NCI-H2081 treated with DMSO at 0.1 percent for 48 hours (cell line): ENCODE results near the gene RNF121.

ENCODE experiments used
- DNase-seq: peaks from one replicate; lab custom pipeline; 2025; lab: John Stamatoyannopoulos, UW

The RNF121 gene

GRCh38 chr11:71935338-71935925, 6.6 kb downstream of the RNF121 start:
- no peak for DNase-seq

DNA sequence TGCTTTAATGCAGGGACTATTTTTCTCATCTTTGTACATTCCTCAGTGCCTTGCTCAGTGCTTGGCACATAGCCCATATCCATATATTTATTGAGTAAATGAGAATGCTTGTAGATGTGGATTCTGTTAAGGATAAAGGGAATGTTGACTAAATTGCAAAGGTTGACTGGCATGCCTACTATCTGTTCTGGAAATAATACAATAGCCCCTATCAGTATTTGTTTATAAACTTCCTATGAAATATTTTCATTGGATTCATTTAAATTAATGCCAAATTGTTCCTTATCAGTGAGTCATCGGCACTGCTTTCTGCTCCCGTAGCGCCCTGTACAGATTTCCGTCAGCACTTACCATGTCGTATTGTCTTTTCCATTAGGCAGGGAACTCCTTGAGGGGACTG, 8.0 kb downstream of the RNF121 start:
- DNase-seq: no peak

DNA sequence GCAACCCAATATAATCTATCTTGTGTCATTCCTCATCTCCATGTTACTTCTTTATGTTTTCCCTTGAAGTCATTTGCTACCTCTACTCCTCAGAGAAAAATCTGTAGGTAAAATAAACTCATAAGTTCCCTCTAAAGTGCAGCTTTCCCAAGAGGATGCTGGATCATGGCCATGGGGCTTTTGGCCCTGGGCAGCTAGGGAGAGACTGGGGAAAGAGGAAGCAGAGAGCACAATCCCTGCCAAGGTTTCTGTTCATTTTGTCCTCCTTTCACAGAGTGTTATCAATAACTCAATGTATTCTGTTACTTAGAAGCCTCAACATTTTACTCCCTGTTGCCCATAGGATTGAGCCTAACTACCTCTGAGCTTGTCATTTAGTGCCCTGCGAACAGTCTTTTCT, 9.0 kb downstream of the RNF121 start:
- no peak for DNase-seq

GRCh38 chr11:71940561-71941219, 11.8 kb downstream of the RNF121 start:
- DNase-seq: no peak

- DNase-seq: no peak
Observed at GRCh38 chr11:71946144-71946571, 17.3 kb downstream of the RNF121 start.

DNA sequence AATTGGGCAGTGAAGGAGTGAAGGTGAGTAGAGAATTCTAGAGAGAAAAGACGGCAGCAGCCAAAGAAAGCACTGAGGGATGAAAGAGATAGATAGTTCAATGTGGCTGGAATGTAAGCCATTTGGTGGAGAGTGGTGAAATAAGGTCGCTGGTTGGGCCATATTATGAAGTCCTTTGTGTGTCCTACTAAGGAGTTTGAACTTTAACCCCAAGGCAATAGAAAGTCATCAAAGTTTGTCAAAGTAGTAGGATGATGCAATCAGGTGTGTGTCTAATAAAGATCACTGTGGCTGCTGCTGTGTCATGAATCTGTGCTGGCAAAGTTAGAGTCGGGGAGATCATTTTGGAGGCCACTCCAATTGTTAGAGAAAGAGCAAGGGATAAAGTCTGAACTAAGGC, 18.7 kb downstream of the RNF121 start:
- DNase-seq: no peak

DNA sequence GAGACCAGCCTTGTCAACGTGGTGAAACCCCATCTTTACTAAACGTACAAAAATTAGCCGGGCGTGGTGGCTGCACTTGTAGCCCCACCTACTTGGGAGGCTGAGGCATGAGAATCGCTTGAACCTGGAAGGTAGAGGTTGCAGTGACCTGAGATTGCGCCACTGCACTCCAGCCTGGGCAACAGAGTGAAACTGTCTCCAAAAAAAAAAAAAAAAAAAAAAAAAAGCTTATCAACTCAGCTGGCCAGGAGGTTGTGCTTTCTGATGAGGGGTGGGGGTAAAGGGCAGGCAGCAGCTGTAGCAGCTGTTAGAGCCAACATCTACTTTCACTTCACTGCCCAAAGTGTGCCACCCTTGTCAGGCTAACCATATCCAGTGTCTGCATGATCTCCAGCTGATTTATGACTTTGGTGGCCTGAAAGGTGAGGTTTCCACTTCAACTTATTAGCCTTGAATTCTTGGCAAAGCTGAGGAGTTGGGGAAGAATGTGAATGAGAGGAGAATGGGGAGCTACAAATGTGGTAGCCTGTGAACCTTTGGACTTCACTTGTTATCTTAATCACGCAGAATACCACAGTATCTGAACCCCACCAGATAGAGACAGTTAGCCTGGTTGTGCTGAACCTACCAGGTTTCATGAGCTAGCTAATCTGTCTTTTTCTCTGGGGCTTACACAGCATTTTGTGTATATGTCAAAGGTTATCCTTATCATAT, 19.6 kb downstream of the RNF121 start:
- no peak for DNase-seq

DNA sequence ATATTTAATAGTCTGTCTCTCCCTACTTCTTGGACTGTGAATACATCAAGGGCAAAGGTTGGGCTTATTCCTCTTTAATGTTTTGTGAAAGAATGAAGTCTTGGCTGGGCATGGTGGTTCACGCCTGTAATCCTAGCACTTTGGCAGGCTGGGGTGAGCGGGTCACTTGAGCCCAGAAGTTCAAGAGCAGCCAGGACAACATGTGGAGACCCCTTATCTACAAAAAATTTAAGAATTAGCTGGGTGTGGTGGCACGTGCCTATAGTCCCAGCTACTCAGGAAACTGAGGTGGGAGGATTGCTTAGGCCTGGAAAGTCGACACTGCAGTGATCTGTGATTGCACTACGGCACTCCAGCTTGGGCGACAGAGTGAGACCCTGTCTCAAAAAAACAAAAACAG, 20.2 kb downstream of the RNF121 start:
- DNase-seq: no peak

GRCh38 chr11:71951741-71952310, 23.0 kb downstream of the RNF121 start:
- DNase-seq: no peak

- no peak for DNase-seq
Observed at GRCh38 chr11:71955898-71956456, 27.1 kb downstream of the RNF121 start.

GRCh38 chr11:71962428-71963038, 33.7 kb downstream of the RNF121 start:
- DNase-seq: no peak

GRCh38 chr11:71963468-71963867, 34.6 kb downstream of the RNF121 start:
- DNase-seq: no peak

DNA sequence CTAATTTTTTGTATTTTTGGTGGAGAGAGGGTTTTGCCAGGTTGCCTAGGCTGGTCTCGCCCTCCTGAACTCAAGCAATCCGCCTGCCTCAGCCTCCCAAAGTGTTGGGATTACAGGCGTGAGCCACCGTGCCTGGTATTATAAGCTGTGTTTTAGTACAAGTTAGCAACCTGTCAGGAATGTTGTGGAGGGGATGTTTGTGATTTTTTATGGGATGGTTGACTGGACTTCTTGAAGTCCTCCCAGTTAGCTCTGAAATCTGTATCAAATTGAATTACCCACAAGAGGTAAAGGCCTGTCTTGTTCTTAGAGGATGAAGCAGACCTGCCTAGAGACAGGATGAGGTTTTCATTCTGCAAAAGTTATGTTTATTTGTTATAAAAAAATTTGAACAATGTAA, 35.8 kb downstream of the RNF121 start:
- DNase-seq: no peak

GRCh38 chr11:71971680-71972079, 42.8 kb downstream of the RNF121 start:
- no peak for DNase-seq

- DNase-seq: no peak
Observed at GRCh38 chr11:71976551-71976950, 47.7 kb downstream of the RNF121 start.

DNA sequence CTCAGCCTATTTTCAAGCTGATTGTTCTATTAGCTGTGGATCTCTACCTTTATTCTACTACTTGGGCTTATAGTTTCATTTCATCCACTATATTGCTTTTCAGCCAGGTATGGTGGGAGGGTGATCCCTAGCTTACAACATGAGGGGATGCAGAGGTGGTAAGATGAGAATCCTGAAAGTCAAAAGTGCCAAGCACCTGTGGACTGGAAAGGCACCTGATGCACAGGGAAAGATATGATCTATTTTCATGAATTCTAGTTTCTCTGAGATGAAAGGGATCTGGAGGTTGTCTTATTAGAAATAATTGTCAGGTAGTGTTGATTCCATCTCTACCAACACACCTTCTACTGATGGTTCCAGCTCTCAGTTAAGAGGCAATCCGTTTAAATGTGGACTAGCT, 48.2 kb downstream of the RNF121 start:
- DNase-seq: no peak

DNA sequence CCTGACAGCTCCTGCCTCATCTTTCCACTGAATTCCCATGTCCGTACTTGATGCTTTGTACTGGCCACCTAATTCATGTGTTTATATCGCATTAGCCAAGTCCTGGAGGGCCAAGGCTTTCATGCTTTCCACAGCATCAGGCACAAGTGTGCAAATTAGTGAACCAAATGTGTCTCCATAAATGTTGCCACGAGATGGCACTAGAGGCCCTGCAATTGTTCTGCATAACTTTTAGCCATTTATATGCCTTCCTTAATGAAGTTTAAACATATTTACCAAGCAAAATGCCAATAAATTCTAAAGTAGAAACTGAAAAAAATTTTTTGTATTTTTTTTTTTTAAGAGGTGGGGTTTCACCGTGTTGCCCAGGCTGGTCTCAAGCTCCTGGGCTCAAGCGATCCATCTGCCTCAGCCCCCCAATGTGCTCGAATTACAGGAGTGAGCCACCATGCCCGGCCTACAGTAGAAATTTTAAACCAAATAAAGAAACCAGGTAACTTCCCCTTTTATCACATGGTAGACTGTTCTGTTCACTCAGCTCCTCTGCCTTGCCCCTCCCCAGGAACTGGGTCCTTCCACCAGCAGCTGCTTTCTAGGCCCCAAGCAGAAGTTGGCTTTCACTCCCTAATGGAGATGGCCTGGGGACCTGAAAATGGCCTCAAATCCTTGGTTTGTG, 49.0 kb downstream of the RNF121 start:
- DNase-seq: no peak

DNA sequence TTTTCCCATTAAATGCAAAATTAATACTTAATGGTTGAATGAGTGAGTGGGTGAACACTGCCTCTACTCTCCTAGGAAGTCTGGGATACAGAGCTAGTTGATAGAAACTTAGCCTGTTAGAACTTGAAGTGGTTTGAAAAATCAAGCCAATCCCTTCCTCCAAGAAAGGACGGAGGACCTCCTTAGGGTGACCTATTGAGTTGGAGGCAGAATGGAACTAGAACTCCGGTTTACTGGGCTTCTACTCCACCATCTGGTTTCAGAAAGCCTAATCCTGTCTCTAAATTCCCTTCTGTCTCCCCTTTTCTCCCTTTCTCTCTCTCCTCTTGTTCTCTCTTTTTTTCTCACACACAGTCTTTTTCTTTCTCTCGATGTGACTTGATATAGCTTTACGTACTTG, 50.2 kb downstream of the RNF121 start:
- DNase-seq: no peak

DNA sequence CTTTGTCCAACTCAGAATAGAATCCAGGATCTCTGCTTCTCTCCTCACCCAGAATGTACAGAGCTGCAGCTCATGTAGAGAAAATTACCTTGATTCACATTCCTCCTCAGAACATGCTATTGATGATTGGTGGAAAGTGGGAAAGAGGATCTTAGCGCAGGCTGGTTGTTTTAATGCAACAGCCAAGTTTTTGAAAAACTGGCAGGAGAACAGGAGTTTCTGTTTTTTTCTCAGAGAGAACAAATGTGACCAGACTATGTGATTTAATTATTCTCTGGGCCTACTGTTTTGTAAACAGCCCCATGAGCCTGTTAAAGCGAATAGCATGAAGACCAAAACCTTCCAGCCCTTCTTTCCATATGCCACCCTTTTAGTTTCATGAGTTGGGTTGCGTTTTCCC, 50.8 kb downstream of the RNF121 start:
- DNase-seq: no peak

DNA sequence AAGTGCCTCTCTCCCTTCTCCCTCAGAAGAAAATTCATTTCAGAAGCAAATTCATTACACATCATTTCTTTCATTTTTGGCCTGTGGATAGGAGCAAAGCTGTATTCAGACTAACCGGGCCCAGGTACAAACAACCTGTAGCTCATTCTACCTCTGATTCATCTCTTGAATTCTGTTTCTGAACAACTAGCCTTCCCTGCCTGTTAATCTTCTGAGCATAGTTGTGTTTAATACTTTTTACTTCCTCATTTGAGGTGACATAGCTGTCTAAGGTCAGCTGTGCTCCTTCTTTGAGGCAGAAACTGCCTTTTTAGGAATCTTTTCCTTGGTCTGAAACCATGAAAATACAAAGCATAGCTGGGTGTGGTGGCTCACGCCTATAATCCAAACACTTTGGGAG, 57.3 kb downstream of the RNF121 start:
- DNase-seq: no peak

GRCh38 chr11:71987521-71987920, 58.7 kb downstream of the RNF121 start:
- DNase-seq: no peak

DNA sequence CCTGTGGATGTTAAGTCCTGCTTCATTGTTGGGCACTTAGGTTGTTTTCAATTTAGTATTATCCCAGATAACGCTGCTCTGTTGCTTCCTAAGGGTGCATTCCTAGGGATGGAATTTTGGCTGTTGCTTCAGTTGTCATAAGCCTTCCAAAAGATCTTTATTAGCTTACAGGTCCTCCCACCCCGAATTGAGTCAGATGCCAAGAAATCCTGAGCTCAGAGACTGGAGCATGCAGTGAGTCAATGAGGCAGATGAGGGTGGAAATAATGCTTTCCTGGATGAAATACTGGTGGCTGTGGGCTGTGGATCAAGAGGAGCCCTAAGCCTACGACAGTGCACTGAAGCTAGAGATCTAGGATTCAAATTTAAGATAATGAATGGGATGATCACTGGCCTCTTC, 59.2 kb downstream of the RNF121 start:
- no peak for DNase-seq
